ENCODE measurements around the gene TRIM7.

DNA sequence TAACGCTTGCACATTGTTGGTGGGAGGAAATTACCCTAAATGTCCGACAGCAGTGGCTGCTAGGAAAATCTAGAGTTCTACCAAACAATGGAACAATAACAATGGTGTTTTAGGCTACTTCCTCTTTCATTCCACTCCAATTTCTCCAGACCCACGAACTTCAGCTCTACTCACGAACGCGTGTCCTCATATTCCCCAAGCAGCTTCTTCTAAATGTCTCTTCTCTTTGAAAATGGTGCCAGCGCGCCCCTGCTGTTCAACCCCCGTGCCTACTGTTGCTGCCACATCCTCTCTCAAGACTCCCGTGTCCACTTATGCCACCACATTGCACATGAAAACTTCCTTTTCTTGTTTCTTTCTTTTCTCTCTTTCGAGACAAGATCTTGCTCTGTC lies 32.0 kb downstream of the TRIM7 start:
- TF ChIP-seq EP300 (IDR thresholded peaks at IDR 0.05) (no peak), POLR2A (IDR thresholded peaks at IDR 0.05) (no peak), CTCF (IDR thresholded peaks at IDR 0.05) (no peak)
